Prostate gland (tissue), 2 donors: ENCODE data around the gene GCHFR. TPM values are rescaled to one million over a fixed set of nuclear protein-coding genes. Genes with fewer than 3 reads are reported as not detected.

Experiments
- DNase-seq: peaks from one replicate; pipeline ENCODE4 v3.0.0-alpha.2; 2019; ENCODE audit warnings: low spot score
- H3K27ac ChIP-seq, 2 donors: fragments of 200-600 bp; sonication (generic); 2 replicates each; pipeline ENCODE4 v1.5.1; 2017 to 2019
- H3K27me3 ChIP-seq: fragments of 200-600 bp; sonication (generic); replicated peaks from 2 replicates; pipeline ENCODE4 v1.5.1; 2019; ENCODE audit not compliant: insufficient read depth
- H3K36me3 ChIP-seq, 2 donors: fragments of 200-600 bp; sonication (generic); 1 replicate in 1 of 2; 2 replicates in 1 of 2; pipeline versions ENCODE4 v1.5.1 to v1.8.1; 2017 to 2019
- H3K4me1 ChIP-seq: fragments of 200-600 bp; sonication (generic); replicated peaks from 2 replicates; pipeline ENCODE4 v1.5.1; 2019
- H3K4me3 ChIP-seq, 2 donors: fragments of 200-600 bp; sonication (generic); 2 replicates each; pipeline ENCODE4 v1.5.1; 2017 to 2019
- H3K9me3 ChIP-seq: fragments of 200-600 bp; sonication (generic); 2 replicates; pipeline ENCODE4 v1.5.1; 2017
- CTCF ChIP-seq, 4 experiments: fragments of 200-600 bp in 2 of 4; fragments of 450-650 bp in 2 of 4; sonication (generic) in 2 of 4; IDR thresholded peaks; 1 replicate in 3 of 4; 2 replicates in 1 of 4; pipeline ENCODE4 v1.5.1; 2016 to 2019; ENCODE audit warnings: antibody characterized with exemption in 4 of 4, mild to moderate bottlenecking in 2 of 4, moderate library complexity in 2 of 4
- POLR2A ChIP-seq: fragments of 450-650 bp; IDR thresholded peaks from one replicate; pipeline ENCODE4 v1.6.1; 2016; ENCODE audit warnings: antibody characterized with exemption, mild to moderate bottlenecking
- POLR2AphosphoS5 ChIP-seq: sonication (generic); formaldehyde crosslinking; IDR thresholded peaks from one replicate; pipeline ENCODE4 v1.6.1; 2017; ENCODE audit warnings: antibody characterized with exemption
- WGBS: methylation state at CpG from one replicate; pipeline ENCODE4 v1.1.5; 2018; 5-methylcytosine and 5-hydroxymethylcytosine counted together
- intact Hi-C: fragments of 100-400 bp; cut with DNase I; formaldehyde crosslinking; loops from one replicate; pipeline ENCODE4 v1.14.2; 2022
- total RNA-seq, 2 donors: library from RNA; depleted of rRNA; stranded (reverse); fragments of >200 nt; gene quantifications; one replicate each; pipeline ENCODE4 v1.1.0, GENCODE V29; 2016

The GCHFR gene
- total RNA-seq, 2 donors from 2014 or later: 14.3 to 61.3 TPM

DNA sequence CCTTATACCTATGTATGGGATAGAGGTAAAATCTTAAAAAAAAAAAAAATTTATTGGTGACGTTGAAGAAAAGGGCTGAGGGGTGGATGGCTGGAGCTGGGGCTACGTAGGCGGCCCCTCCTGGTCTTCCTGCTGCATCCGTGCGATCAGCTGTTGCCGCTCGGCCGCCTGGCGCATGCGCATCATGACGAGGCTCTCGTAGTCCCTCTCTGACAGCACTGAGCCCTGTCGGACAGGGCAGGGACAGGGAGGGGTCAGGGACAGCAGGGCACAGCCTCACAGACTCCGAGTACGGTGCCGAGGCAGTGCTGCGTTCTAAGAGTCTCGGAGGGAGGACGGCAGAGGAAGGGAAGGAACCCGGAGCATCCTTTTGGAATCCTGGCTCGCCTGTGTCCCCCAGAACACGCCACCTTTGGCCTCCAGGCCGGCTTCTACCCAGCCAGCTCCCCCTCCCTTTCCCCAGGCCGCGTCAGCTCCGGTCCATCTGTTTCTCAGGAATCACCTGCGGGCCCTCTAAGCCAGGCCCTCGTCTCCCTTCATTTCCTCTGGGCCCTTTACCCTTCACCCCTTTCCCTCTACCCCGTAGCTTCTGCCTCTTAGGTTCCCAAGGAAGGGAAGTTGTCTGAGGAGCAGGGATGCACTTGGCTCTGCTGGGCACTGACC lies 4.1 kb downstream of the GCHFR start:
- Histone ChIP-seq H3K27me3 (no peaks in the 10 kb centered on the region), H3K36me3 (no peaks in the 10 kb centered on the region), H3K4me1 (peaks cover 29% of the 10 kb centered on the region), H3K9me3 (no peaks in the 10 kb centered on the region), H3K27ac (peak overlapping the region in 1 of 2 donors; percentile 76), H3K4me3 (no peak overlapping the region)
- DNase-seq: no peak
- intact Hi-C loops: loop anchor here (5.0 kb wide), 1 partner anchor 34 kb away; no protein-coding TSS in a partner anchor
- TF ChIP-seq POLR2AphosphoS5 (no peak), CTCF (IDR thresholded peaks at IDR 0.05) (no peak), POLR2A (no peak)
- 90% methylated on average over 29 of the region's 29 CpGs for WGBS

DNA sequence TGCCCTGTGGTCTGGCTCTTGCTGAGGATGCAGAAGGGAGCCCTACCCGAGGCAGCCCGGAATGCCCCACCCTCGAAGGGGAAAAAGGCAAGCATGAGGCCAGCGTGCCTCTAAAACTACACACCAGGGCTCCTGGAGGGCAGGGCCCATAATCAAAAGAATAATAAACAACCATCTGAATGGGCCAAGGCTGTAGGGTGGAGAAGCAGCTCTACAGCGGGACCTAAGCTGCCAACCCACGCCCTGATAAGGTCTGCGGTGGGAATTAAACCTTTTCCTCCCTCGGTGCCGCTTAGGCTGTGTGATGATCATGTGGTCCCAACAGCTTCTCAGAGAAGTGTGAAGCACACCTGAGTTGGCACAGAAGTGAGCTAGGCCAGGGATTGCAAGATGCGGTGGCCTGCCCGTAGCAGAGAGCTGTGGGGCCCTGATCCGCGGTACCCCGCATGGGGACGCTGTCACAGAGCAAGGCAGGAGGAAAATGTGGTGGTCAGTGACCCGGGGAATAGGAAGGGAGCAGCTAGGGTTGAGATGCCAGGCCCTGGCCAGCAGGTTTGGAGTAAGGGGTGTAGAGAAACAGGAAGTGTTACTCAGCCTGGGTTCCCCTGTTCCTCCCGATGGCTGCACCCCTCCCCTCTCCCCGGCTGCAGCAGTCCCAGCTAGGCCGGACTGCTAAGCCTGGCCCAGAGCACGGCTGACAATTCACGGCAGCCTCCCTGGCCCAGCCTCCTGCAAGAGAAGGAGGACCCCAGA lies 4.8 kb downstream of the GCHFR start:
- H3K27ac ChIP-seq: peak overlapping the region; percentile 76 to 80
- no peaks in the 10 kb centered on the region for H3K36me3 ChIP-seq
- intact Hi-C loops: loop anchor here (5.0 kb wide), 1 partner anchor 34 kb away; no protein-coding TSS in a partner anchor
- no peak for TF ChIP-seq POLR2AphosphoS5
- TF ChIP-seq POLR2A: no peak
- TF ChIP-seq CTCF (IDR thresholded peaks at IDR 0.05): no peak
- 67% methylated on average over 17 of the region's 21 CpGs for WGBS
- H3K27me3 ChIP-seq: no peaks in the 10 kb centered on the region
- peaks cover 23% of the 10 kb centered on the region for H3K4me1 ChIP-seq
- no peak overlapping the region for H3K4me3 ChIP-seq
- no peak for DNase-seq
- no peaks in the 10 kb centered on the region for H3K9me3 ChIP-seq

DNA sequence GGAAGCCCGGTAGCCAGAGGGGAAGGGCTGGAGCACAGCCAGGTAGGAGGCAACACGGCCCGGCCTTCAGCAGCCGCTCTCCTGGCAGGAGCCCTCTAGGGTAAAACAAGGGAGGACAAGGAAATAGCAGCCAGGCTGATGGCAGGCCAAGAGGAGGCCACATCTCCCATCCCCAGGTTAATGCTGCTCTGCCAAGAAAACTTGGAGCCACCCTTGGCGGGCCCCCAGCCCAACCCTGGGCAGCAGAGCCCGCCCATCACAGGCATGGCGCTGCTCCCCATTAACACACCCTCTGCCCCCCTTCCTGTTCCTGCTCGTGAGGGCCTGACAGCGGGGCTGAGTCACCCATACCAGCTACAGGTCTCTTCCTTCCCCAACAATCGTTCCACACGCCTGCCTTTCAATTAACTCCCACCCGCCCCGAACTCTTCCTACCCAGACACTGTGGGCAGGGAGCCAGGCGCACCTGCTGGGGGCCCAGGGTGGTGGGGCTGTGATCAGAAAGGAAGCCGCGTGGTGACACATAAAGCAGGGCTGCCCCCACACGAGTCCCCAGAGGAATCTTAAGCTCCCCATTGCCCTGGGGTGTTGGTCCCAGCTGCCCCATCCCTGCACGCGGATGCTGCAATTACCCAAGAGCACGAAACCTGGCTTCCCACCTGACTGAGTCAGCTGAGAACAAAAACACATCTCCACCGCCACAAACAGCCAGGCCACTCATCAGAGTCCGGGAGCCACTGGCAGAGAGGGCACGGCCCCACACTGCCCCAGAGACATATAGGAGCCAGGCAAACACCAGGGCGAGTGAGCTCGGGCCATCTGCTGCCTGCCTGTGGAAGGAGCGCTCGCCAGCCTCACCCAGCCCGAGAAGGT lies 5.6 kb downstream of the GCHFR start, which contains the start of gene C15orf62:
Gene C15orf62, plus strand, starts transcription at position 707 of the 873 bp plus-strand sequence. CDS start 516 bp downstream, outside the sequence.
- Histone ChIP-seq H3K4me3 (no peak within 1 kb of the TSS), H3K27ac (peak within 1 kb of the TSS; percentile 76 to 80)

More for the DNA sequence above, 5.6 kb downstream of the GCHFR start, which contains the start of gene C15orf62:
- H3K36me3 ChIP-seq: no peaks in the 10 kb centered on the region
- peaks cover 19% of the 10 kb centered on the region for H3K4me1 ChIP-seq
- intact Hi-C loops: loop anchor here (5.0 kb wide), 1 partner anchor 33 kb away; no protein-coding TSS in a partner anchor
- no peaks in the 10 kb centered on the region for H3K27me3 ChIP-seq
- WGBS: 33% methylated on average over 26 of the region's 28 CpGs
- peak; percentile 82 for DNase-seq
- no peaks in the 10 kb centered on the region for H3K9me3 ChIP-seq
- TF ChIP-seq POLR2AphosphoS5 (peak; percentile 64), CTCF (IDR thresholded peaks at IDR 0.05) (no peak), POLR2A (peak; percentile 49)
